Naive B cell (primary cell): ENCODE data around the gene UGT1A8. TPM values are rescaled to one million over a fixed set of nuclear protein-coding genes. Genes with fewer than 3 reads are reported as not detected.
"Not testable (repeated sequence)": the region's sequence is repeated elsewhere in the genome, so short reads cannot be mapped to it uniquely, and the experiment has no call there.

ENCODE experiments used
- ATAC-seq, 2 donors: fragments of 150-1000 bp; cut with Tn5 transposase; 2 replicates each; pipeline ENCODE4 v1.10.0; 2021; ENCODE audit warnings: low read depth in 2 of 2, mild to moderate bottlenecking in 2 of 2, moderate library complexity in 2 of 2
- DNase-seq: peaks from one replicate; pipeline ENCODE4 v3.0.0; 2022
- H3K27ac Mint-ChIP-seq, 6 donors: one replicate each; pipeline ENCODE4 v1.8.0; 2020 to 2022; ENCODE audit warnings: mild to moderate bottlenecking in 6 of 6, mixed read lengths in 6 of 6, moderate library complexity in 5 of 6, inconsistent platforms in 2 of 6
- H3K27me3 Mint-ChIP-seq, 3 donors: one replicate each; pipeline ENCODE4 v1.8.0; 2021 to 2022; ENCODE audit warnings: mixed read lengths in 3 of 3, mild to moderate bottlenecking in 1 of 3
- H3K36me3 Mint-ChIP-seq, 2 donors: one replicate each; pipeline ENCODE4 v1.8.0; 2020 to 2022; ENCODE audit warnings: mixed read lengths in 2 of 2, inconsistent platforms in 1 of 2, mild to moderate bottlenecking in 1 of 2
- H3K4me1 Mint-ChIP-seq, 3 donors: one replicate each; pipeline ENCODE4 v1.8.0; 2020 to 2022; ENCODE audit warnings: mixed read lengths in 3 of 3, inconsistent platforms in 1 of 3, mild to moderate bottlenecking in 1 of 3, moderate library complexity in 1 of 3
- H3K4me3 Mint-ChIP-seq, 8 donors: one replicate each; pipeline ENCODE4 v1.8.0; 2020 to 2022; ENCODE audit warnings: mild to moderate bottlenecking in 8 of 8, mixed read lengths in 8 of 8, moderate library complexity in 8 of 8, inconsistent platforms in 2 of 8
- H3K9me3 Mint-ChIP-seq, 7 donors: one replicate each; pipeline ENCODE4 v1.8.0; 2020 to 2022; ENCODE audit warnings: mixed read lengths in 7 of 7, mild to moderate bottlenecking in 5 of 7, inconsistent platforms in 2 of 7, moderate library complexity in 1 of 7
- polyA plus RNA-seq, 6 donors: library from polyadenylated mRNA; unstranded; fragments of 300-500 nt; fragmentation: Illumina TruSeq; gene quantifications; one replicate each; pipeline ENCODE4 v1.2.3, GENCODE V29; 2021; ENCODE audit warnings: low read depth in 6 of 6

Gene UGT1A8
- polyA plus RNA-seq, 6 donors from 2014 or later = not detected

GRCh38 chr2:233603520-233603919 is 13.9 kb upstream of the UGT1A8 start:
- Mint-ChIP-seq H3K36me3 (peaks cover 7 to 10% of the 10 kb centered on the region in 2 donors), H3K4me1 (no peaks in the 10 kb centered on the region), H3K27me3 (peaks cover 19 to 38% (median 24%) of the 10 kb centered on the region in 3 donors), H3K4me3 (no peak overlapping the region), H3K9me3 (peaks cover 0 to 12% (median 5%) of the 10 kb centered on the region in 7 donors), H3K27ac (no peak overlapping the region)
- no peak for ATAC-seq
- no peak for DNase-seq

GRCh38 chr2:233604826-233605225 is 12.6 kb upstream of the UGT1A8 start:
- Mint-ChIP-seq H3K9me3 (peaks cover 0 to 17% (median 5%) of the 10 kb centered on the region in 7 donors), H3K27me3 (peaks cover 19 to 37% (median 24%) of the 10 kb centered on the region in 3 donors), H3K27ac (no peak overlapping the region), H3K4me3 (no peak overlapping the region), H3K4me1 (no peaks in the 10 kb centered on the region), H3K36me3 (peaks cover 7 to 10% of the 10 kb centered on the region in 2 donors)
- ATAC-seq (no peak), DNase-seq (no peak)

DNA sequence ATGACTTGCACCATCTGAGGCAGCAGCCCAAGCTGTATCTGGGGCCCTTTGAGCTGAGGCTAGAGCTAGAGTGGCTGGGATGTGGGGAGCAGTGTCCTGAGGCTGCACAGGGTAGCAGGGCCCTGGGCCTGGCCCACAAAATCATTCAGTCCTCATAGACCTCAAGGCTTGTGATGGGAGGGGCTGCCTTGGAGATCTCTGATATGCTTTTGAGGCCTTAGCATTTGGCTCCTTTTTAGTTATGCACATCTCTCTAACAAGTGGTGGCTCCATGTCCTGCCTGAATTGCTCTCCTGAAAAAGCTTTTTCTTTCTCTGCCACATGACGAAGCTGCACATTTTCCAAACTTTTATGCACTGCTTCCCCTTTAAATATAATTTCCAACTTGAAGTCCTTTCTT is 11.8 kb upstream of the UGT1A8 start:
- peaks cover 3 to 19% (median 7%) of the 10 kb centered on the region in 7 donors for H3K9me3 Mint-ChIP-seq
- no peak overlapping the region for H3K27ac Mint-ChIP-seq
- no peaks in the 10 kb centered on the region for H3K4me1 Mint-ChIP-seq
- ATAC-seq (no peak), DNase-seq (no peak)
- peaks cover 7 to 10% of the 10 kb centered on the region in 2 donors for H3K36me3 Mint-ChIP-seq
- H3K27me3 Mint-ChIP-seq = peaks cover 19 to 28% (median 20%) of the 10 kb centered on the region in 3 donors
- no peak overlapping the region for H3K4me3 Mint-ChIP-seq

- H3K27me3 Mint-ChIP-seq = peaks cover 9 to 36% (median 25%) of the 10 kb centered on the region in 3 donors
- H3K4me1 Mint-ChIP-seq = no peaks in the 10 kb centered on the region
- peaks cover 5 to 56% (median 35%) of the 10 kb centered on the region in 7 donors for H3K9me3 Mint-ChIP-seq
- H3K4me3 Mint-ChIP-seq = no peak overlapping the region
- DNase-seq (no peak), ATAC-seq (no peak)
- H3K36me3 Mint-ChIP-seq = peaks cover 6 to 11% of the 10 kb centered on the region in 2 donors
- no peak overlapping the region for H3K27ac Mint-ChIP-seq
Measured at GRCh38 chr2:233611284-233611683, 6.1 kb upstream of the UGT1A8 start.

GRCh38 chr2:233620204-233620603 is 2.8 kb downstream of the UGT1A8 start:
- H3K4me3 Mint-ChIP-seq = no peak overlapping the region
- H3K9me3 Mint-ChIP-seq = peaks cover 2 to 21% (median 13%) of the 10 kb centered on the region in 7 donors
- H3K27me3 Mint-ChIP-seq = peaks cover 12 to 31% (median 28%) of the 10 kb centered on the region in 3 donors
- H3K36me3 Mint-ChIP-seq = peaks cover 0 to 3% of the 10 kb centered on the region in 2 donors
- no peaks in the 10 kb centered on the region for H3K4me1 Mint-ChIP-seq
- DNase-seq (no peak), ATAC-seq (no peak)
- no peak overlapping the region for H3K27ac Mint-ChIP-seq

DNA sequence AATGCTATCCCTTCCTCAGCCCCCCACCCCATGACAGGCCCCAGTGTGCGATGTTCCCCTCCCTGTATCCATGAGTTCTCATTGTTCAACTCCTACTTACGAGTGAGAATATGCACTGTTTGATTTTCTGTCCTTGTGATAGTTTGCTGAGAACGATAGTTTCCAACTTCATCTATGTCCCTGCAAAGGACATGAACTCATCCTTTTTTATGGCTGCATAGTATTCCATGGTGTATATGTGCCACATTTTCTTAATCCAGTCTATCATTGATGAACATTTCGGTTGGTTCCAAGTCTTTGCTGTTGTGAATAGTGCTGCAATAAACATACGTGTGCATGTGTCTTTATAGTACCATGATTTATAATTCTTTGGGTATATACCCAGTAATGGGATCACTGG is 4.4 kb downstream of the UGT1A8 start:
- peaks cover 10 to 15% (median 14%) of the 10 kb centered on the region in 3 donors for H3K27me3 Mint-ChIP-seq
- not testable (repeated sequence) for H3K9me3 Mint-ChIP-seq, ATAC-seq, H3K36me3 Mint-ChIP-seq, H3K27ac Mint-ChIP-seq, H3K4me1 Mint-ChIP-seq, DNase-seq, H3K4me3 Mint-ChIP-seq

DNA sequence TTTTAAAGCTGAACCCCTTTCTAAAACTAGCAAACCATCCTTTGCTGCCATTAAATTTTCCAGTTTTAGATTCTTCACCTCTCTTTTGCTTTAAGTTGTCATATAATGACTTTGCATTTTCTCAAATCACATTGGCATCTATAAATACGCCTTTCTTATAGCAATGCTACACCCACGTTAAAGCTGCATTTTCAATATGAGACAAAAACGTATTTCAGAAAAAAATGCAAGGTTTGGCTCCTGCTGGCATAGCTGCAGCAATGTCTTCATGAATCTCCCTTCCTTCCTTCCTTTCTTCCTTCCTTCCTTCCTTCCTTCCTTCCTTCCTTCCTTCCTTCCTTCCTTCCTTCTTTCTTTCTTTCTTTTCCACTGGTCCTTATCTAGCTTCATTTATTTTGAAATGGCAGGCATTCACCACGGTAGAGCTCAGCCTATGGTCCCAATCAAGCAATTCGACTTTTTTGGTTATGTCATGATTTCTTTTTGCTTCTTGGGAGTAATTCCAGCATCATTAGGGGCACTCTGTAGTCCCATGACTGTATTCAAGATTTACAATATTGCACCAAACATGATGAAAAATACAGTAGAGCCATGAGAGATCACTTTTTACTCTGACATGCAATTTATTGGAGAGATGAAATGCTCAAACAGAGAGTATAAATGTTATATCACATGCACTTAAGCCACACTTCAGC is 10.0 kb downstream of the UGT1A8 start:
- Mint-ChIP-seq H3K27ac (peak overlapping the region in 2 of 6 donors; percentile 4 to 71), H3K27me3 (peaks cover 8 to 29% (median 18%) of the 10 kb centered on the region in 3 donors), H3K36me3 (peaks cover 9 to 29% of the 10 kb centered on the region in 2 donors), H3K4me1 (no peaks in the 10 kb centered on the region), H3K4me3 (no peak overlapping the region), H3K9me3 (peaks cover 10 to 45% (median 30%) of the 10 kb centered on the region in 7 donors)
- ATAC-seq (no peak), DNase-seq (no peak)

GRCh38 chr2:233636306-233636705 is 18.9 kb downstream of the UGT1A8 start, which contains the start of gene UGT1A10:
TSS of gene UGT1A10 (plus strand) at chr2:233636448. CDS start at chr2:233636523, 75 bp downstream.
- not testable (repeated sequence) for H3K36me3 Mint-ChIP-seq, H3K27ac Mint-ChIP-seq, ATAC-seq, DNase-seq, H3K4me1 Mint-ChIP-seq, H3K4me3 Mint-ChIP-seq
- Mint-ChIP-seq H3K9me3 (peaks cover 0 to 12% (median 2%) of the 10 kb centered on the region in 7 donors), H3K27me3 (peaks cover 43 to 57% (median 49%) of the 10 kb centered on the region in 3 donors)

GRCh38 chr2:233638836-233639235 is 21.4 kb downstream of the UGT1A8 start:
- ATAC-seq = peak in 1 of 2 donors; percentile 37
- H3K4me1 Mint-ChIP-seq = peaks cover 0 to 5% (median 3%) of the 10 kb centered on the region in 3 donors

GRCh38 chr2:233639860-233640259 is 22.4 kb downstream of the UGT1A8 start:
- Mint-ChIP-seq H3K27ac (no peak overlapping the region), H3K4me3 (no peak overlapping the region), H3K4me1 (peaks cover 0 to 5% (median 3%) of the 10 kb centered on the region in 3 donors), H3K9me3 (peaks cover 2 to 13% (median 10%) of the 10 kb centered on the region in 7 donors), H3K36me3 (peaks cover 0 to 8% of the 10 kb centered on the region in 2 donors), H3K27me3 (peaks cover 23 to 29% (median 29%) of the 10 kb centered on the region in 3 donors)
- ATAC-seq = no peak
- no peak for DNase-seq

More at GRCh38 chr2:233638836-233639235, 21.4 kb downstream of the UGT1A8 start:
- Mint-ChIP-seq H3K4me3 (no peak overlapping the region), H3K27ac (no peak overlapping the region), H3K9me3 (peaks cover 2 to 12% (median 7%) of the 10 kb centered on the region in 7 donors), H3K36me3 (peaks cover 0 to 8% of the 10 kb centered on the region in 2 donors), H3K27me3 (peaks cover 33 to 40% (median 39%) of the 10 kb centered on the region in 3 donors)
- DNase-seq = no peak

GRCh38 chr2:233643128-233643527 is 25.7 kb downstream of the UGT1A8 start:
- DNase-seq (no peak), ATAC-seq (no peak)
- Mint-ChIP-seq H3K4me3 (no peak overlapping the region), H3K4me1 (peaks cover 0 to 5% (median 3%) of the 10 kb centered on the region in 3 donors), H3K27me3 (peaks cover 12 to 21% (median 19%) of the 10 kb centered on the region in 3 donors), H3K27ac (no peak overlapping the region), H3K9me3 (peaks cover 12 to 38% (median 29%) of the 10 kb centered on the region in 7 donors), H3K36me3 (peaks cover 9 to 25% of the 10 kb centered on the region in 2 donors)

DNA sequence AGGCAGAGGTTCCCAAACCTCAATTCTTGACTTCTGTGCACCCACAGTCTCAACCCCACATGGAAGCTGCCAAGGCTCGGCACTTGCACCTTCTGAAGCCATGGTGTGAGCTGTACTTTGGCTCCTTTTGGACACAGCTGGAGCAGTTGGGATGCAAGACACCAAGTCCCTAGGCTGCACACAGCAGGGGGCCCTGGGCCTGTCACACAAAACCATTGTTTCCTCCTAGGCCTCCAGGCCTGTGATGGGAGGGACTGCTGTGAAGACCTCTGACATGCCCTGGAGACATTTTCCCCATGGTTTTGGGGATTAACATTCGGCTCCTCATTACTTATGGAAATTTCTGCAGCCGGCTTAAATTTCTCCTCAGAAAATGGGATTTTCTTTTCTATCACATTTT is 28.6 kb downstream of the UGT1A8 start:
- not testable (repeated sequence) for H3K4me3 Mint-ChIP-seq, H3K4me1 Mint-ChIP-seq, ATAC-seq, H3K27ac Mint-ChIP-seq, DNase-seq
- H3K36me3 Mint-ChIP-seq = peaks cover 9 to 25% of the 10 kb centered on the region in 2 donors
- H3K9me3 Mint-ChIP-seq = peaks cover 12 to 38% (median 29%) of the 10 kb centered on the region in 7 donors
- H3K27me3 Mint-ChIP-seq = peaks cover 12 to 26% (median 19%) of the 10 kb centered on the region in 3 donors

DNA sequence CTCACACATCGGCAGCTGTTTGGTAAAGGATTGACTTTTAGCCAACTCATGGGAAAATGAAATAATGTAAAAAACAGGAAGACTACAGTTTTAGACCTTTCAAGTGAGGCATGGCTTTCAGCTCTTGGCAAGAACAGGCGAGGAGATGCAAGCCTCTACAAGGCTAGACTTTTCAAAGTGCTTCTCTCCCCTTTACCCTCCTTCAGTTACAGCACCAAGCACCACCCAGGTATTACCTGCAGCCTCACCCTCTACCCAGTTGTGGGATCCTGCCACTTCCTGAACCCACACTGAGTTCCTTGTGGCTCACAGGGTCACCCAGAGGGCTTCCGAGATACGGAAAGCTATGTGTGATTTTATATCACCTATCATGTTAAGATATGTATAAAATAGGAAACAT is 33.5 kb downstream of the UGT1A8 start:
- Mint-ChIP-seq H3K9me3 (peaks cover 5 to 20% (median 16%) of the 10 kb centered on the region in 7 donors), H3K4me3 (no peak overlapping the region), H3K27me3 (peaks cover 17 to 36% (median 20%) of the 10 kb centered on the region in 3 donors), H3K4me1 (no peaks in the 10 kb centered on the region), H3K36me3 (peaks cover 9 to 17% of the 10 kb centered on the region in 2 donors), H3K27ac (peak overlapping the region in 1 of 6 donors; percentile 53)
- ATAC-seq (no peak), DNase-seq (no peak)

GRCh38 chr2:233651430-233651829 is 34.0 kb downstream of the UGT1A8 start:
- Mint-ChIP-seq H3K27me3 (peaks cover 14 to 34% (median 18%) of the 10 kb centered on the region in 3 donors), H3K27ac (no peak overlapping the region), H3K9me3 (peaks cover 3 to 18% (median 13%) of the 10 kb centered on the region in 7 donors), H3K4me1 (no peaks in the 10 kb centered on the region), H3K4me3 (no peak overlapping the region), H3K36me3 (peaks cover 9 to 14% of the 10 kb centered on the region in 2 donors)
- ATAC-seq = no peak
- DNase-seq = no peak
